NT2/D1 (cell line): ENCODE measurements around the gene SBDS.

Source experiments
- SUZ12 ChIP-seq: IDR thresholded peaks from 2 replicates; pipeline ENCODE4 v1.6.1; 2011; ENCODE audit not compliant: insufficient read length, insufficient read depth; ENCODE audit errors: extremely low read depth
- YY1 ChIP-seq: IDR thresholded peaks from 2 replicates; pipeline ENCODE4 v1.6.1; 2011; ENCODE audit not compliant: insufficient read length, insufficient read depth

DNA sequence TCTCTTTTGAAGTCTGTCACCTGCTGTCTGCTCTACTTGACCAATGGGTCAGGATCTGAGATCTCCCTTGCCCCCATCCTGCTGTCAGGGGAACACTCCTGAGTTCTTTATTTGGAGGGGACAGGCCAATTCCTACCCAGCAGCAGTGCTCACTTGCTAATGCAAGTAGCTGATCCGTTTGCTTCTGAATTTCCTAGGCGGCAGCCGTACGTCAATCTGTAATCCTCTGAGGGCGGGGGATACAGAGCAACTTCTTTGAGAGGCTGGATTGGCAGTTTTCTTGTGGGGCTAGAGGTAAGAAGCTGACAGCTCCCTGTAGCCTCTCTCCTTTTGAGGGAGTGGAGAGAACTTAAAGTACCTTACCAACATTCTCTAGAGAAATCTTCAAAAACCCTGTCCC, 37.9 kb upstream of the SBDS start:
- TF ChIP-seq YY1 = no peak
- no peak for TF ChIP-seq SUZ12
